ENCODE measurements around the gene PLCZ1. TPM values are rescaled to one million over a fixed set of nuclear protein-coding genes. Genes with fewer than 3 reads are reported as not detected.

The PLCZ1 gene
- total RNA-seq, 4 donors from 2014 or later, result not detected

DNA sequence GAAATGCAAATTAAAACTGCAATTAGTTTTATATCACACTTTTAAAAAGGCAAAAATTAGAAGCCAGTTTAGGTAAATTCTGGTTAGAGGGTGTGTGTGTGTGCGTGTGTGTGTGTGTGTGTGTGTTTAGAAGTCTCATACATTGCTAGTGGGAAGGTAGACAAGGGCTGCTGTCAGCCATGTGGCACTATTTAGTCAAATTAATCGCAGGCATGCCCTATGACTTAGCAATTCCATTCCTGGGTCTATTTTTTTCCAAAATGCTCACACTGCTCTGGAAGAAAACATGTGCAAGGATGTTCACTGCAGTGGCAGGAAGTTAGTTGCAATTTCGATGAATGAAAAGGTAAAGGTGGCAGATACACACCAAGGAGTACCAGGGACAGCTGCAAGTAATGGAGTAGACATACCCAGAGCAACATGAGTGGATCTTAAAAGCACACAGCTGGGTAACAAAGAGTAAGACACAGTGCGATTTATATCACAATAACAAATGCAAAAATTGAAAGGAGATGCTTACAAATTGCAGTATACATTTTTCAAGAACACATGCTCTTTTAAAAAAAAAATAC, 11.7 kb upstream of the PLCZ1 start:
- no peaks in the 10 kb centered on the region for H3K4me1 ChIP-seq
- WGBS, 2 donors, result 66 to 69% methylated on average over 4 of the region's 4 CpGs
- no peaks in the 10 kb centered on the region for H3K9me3 ChIP-seq
- no peaks in the 10 kb centered on the region for H3K36me3 ChIP-seq
- DNase-seq (ENCODE audit: low spot score in 2 of 2), result no peak
- H3K4me3 ChIP-seq, result no peak overlapping the region
- H3K27ac ChIP-seq, result no peak overlapping the region
- TF ChIP-seq EP300 (IDR thresholded peaks at IDR 0.05), result no peak
- no peak for TF ChIP-seq POLR2A (IDR thresholded peaks at IDR 0.05)
- TF ChIP-seq, protein P1, sequence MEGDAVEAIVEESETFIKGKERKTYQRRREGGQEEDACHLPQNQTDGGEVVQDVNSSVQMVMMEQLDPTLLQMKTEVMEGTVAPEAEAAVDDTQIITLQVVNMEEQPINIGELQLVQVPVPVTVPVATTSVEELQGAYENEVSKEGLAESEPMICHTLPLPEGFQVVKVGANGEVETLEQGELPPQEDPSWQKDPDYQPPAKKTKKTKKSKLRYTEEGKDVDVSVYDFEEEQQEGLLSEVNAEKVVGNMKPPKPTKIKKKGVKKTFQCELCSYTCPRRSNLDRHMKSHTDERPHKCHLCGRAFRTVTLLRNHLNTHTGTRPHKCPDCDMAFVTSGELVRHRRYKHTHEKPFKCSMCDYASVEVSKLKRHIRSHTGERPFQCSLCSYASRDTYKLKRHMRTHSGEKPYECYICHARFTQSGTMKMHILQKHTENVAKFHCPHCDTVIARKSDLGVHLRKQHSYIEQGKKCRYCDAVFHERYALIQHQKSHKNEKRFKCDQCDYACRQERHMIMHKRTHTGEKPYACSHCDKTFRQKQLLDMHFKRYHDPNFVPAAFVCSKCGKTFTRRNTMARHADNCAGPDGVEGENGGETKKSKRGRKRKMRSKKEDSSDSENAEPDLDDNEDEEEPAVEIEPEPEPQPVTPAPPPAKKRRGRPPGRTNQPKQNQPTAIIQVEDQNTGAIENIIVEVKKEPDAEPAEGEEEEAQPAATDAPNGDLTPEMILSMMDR (IDR thresholded peaks at IDR 0.05), result no peak
- H3K27me3 ChIP-seq, result no peaks in the 10 kb centered on the region

DNA sequence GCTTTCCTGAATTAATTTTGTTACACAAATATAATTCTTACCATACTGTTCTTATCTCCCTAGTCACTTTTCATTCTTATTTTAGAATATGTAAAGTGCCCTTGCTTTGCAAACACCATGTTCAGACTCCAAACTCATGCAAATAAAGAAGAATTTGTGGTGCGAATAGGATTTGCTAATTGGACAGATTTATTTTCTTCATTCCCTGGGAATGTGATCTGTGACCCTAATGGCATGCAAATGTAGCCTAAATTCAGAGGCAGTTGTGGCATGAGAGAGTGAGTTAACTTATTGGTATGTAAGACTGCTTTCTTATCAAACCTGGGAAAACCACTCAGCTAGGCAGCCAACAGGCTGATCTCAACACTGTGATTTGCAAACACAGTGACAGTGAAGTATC, 10.1 kb upstream of the PLCZ1 start:
- WGBS, 2 donors, result 37 to 43% methylated on average over 1 of the region's 1 CpG

DNA sequence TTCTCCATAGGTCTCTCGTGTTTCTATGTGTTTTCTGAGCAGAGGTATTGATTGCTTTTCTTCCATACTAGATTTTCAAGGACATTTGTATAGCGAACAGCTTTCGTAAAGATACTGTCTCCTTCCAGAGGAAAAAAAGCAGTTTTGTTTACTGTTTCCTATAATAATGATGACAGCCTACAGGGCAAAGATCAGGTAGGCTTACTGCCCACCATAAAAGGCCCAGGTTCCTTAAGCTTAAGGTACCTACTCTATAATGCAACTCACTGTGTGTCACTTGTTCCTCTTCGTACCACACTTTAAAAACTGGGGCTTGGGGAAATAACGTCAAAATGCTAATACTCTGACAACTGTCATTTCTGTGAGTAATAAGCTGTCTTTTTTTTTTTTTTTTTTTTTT, 6.7 kb downstream of the PLCZ1 start:
- Histone ChIP-seq H3K27me3 (no peaks in the 10 kb centered on the region), H3K9me3 (peaks cover 0 to 12% (median 4%) of the 10 kb centered on the region in 4 donors), H3K4me3 (no peak overlapping the region), H3K27ac (no peak overlapping the region), H3K4me1 (no peaks in the 10 kb centered on the region), H3K36me3 (no peaks in the 10 kb centered on the region)
- TF ChIP-seq EP300 (IDR thresholded peaks at IDR 0.05), result no peak
- no peak for TF ChIP-seq POLR2A (IDR thresholded peaks at IDR 0.05)
- TF ChIP-seq, protein P1 (IDR thresholded peaks at IDR 0.05), result no peak
- 76 to 89% methylated on average over 5 of the region's 5 CpGs for WGBS, 2 donors
- DNase-seq (ENCODE audit: low spot score in 2 of 2), result no peak

More for the DNA sequence above, 10.1 kb upstream of the PLCZ1 start:
- DNase-seq (ENCODE audit: low spot score in 2 of 2), result no peak
- no peaks in the 10 kb centered on the region for H3K36me3 ChIP-seq
- H3K27ac ChIP-seq, result no peak overlapping the region
- no peak for TF ChIP-seq EP300 (IDR thresholded peaks at IDR 0.05)
- no peak for TF ChIP-seq POLR2A (IDR thresholded peaks at IDR 0.05)
- TF ChIP-seq, protein P1 (IDR thresholded peaks at IDR 0.05), result no peak
- H3K27me3 ChIP-seq, result no peaks in the 10 kb centered on the region
- no peak overlapping the region for H3K4me3 ChIP-seq
- no peaks in the 10 kb centered on the region for H3K9me3 ChIP-seq
- H3K4me1 ChIP-seq, result no peaks in the 10 kb centered on the region

DNA sequence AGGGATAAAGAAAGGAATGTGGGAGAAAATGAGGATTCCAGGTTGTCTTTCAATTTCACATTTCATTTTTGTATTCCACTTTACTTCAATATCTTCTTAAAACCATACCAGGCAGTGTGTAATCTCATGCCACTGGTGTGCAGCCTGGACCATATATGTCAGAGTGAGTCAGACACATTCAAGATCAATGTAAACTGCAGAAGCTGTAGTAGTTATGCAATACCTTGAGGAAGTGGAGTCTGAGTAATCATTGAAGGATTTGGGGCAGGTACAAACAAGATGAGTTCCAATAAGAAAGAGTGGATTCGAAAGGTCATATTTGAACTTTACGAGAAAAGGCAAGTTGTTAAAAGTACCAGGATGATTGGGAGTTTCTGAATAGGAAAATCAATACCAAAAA, 14.1 kb downstream of the PLCZ1 start:
- DNase-seq (ENCODE audit: low spot score in 2 of 2), result no peak
- WGBS, 2 donors, result 91 to 98% methylated on average over 2 of the region's 2 CpGs
- no peak overlapping the region for H3K27ac ChIP-seq
- no peak overlapping the region for H3K4me3 ChIP-seq
- no peaks in the 10 kb centered on the region for H3K36me3 ChIP-seq
- no peaks in the 10 kb centered on the region for H3K9me3 ChIP-seq
- TF ChIP-seq EP300 (IDR thresholded peaks at IDR 0.05), result no peak
- H3K4me1 ChIP-seq, result no peaks in the 10 kb centered on the region
- H3K27me3 ChIP-seq, result no peaks in the 10 kb centered on the region

DNA sequence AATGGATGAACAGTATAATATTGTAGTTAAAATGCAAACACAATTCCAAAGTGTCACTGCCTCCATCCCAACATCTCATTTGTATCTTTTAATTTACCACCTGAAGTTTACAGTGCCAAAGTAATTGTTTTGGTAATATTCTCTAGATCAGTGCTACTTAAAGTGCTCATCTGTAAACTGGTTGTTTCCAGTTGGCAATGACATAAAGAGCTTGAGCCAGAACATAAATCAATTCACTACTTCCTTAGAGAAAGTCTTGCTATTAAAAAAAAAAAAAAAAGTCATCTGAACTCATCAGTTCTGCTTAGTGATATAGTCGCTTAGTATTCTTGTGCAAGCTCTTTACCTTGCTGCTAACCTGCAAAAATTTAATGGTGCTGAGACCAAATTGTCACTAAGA, 16.4 kb downstream of the PLCZ1 start:
- Histone ChIP-seq H3K9me3 (no peaks in the 10 kb centered on the region), H3K27me3 (no peaks in the 10 kb centered on the region), H3K4me3 (no peak overlapping the region), H3K36me3 (no peaks in the 10 kb centered on the region), H3K27ac (no peak overlapping the region), H3K4me1 (no peaks in the 10 kb centered on the region)
- DNase-seq (ENCODE audit: low spot score in 2 of 2), result no peak
- TF ChIP-seq POLR2A (IDR thresholded peaks at IDR 0.05) (no peak), EP300 (IDR thresholded peaks at IDR 0.05) (no peak)
- TF ChIP-seq, protein P1 (IDR thresholded peaks at IDR 0.05), result no peak
- WGBS, 2 donors, result 93 to 95% methylated on average over 1 of the region's 1 CpG

DNA sequence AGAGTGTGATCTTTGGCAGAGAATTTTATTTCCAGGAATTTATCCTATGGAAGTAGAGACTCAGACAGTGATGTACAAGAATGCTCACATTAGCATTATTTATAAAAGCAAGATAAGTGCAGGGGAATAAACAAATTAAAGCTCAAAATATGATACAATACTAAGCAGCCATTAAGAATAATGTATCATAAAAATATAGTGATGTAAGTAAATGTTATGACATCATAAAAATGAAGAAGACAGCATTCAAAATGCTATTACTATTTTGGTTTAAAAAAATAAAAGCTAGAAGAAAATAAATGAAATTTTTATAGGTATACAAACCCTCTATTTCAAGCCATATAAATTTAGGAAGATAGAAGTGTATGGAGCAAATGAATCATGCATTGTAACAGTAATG, 17.1 kb downstream of the PLCZ1 start:
- no peak for DNase-seq (ENCODE audit: low spot score in 2 of 2)
- Histone ChIP-seq H3K27ac (no peak overlapping the region), H3K9me3 (no peaks in the 10 kb centered on the region), H3K4me1 (no peaks in the 10 kb centered on the region), H3K27me3 (no peaks in the 10 kb centered on the region), H3K4me3 (no peak overlapping the region), H3K36me3 (no peaks in the 10 kb centered on the region)
- no peak for TF ChIP-seq POLR2A (IDR thresholded peaks at IDR 0.05)
- TF ChIP-seq, protein P1 (IDR thresholded peaks at IDR 0.05), result no peak
- TF ChIP-seq EP300 (IDR thresholded peaks at IDR 0.05), result no peak
